Measurements from ENCODE around the gene SRM. TPM values are rescaled to one million over a fixed set of nuclear protein-coding genes. Genes with fewer than 3 reads are reported as not detected.

The SRM gene
- total and polyA plus RNA-seq, 2 of the 13 experiments (the other 11 are each of a cell fraction or from before 2014, with no cell fraction given) = 27.9 to 31.8 TPM

GRCh38 chr1:11045428-11046269, 14.2 kb downstream of the SRM start (continued):
- TF ChIP-seq KLF9 (CRISPR knock-in tag; IDR thresholded peaks at IDR 0.05; ENCODE audit: low read depth) = no peak
- TF ChIP-seq, protein P1, sequence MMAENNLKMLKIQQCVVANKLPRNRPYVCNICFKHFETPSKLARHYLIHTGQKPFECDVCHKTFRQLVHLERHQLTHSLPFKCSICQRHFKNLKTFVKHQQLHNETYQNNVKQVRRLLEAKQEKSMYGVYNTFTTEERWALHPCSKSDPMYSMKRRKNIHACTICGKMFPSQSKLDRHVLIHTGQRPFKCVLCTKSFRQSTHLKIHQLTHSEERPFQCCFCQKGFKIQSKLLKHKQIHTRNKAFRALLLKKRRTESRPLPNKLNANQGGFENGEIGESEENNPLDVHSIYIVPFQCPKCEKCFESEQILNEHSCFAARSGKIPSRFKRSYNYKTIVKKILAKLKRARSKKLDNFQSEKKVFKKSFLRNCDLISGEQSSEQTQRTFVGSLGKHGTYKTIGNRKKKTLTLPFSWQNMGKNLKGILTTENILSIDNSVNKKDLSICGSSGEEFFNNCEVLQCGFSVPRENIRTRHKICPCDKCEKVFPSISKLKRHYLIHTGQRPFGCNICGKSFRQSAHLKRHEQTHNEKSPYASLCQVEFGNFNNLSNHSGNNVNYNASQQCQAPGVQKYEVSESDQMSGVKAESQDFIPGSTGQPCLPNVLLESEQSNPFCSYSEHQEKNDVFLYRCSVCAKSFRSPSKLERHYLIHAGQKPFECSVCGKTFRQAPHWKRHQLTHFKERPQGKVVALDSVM (CRISPR knock-in tag; IDR thresholded peaks at IDR 0.05) = peak; percentile 49
- peak; percentile 64 for TF ChIP-seq ZNF768 (CRISPR knock-in tag; IDR thresholded peaks at IDR 0.05)
- TF ChIP-seq TRIM24 (CRISPR knock-in tag; IDR thresholded peaks at IDR 0.05) = no peak
- TF ChIP-seq XBP1 (CRISPR knock-in tag; IDR thresholded peaks at IDR 0.05) = no peak
- TF ChIP-seq NR2F6 (IDR thresholded peaks at IDR 0.05) = 0 out of 2 replicates have a peak, but pooled peaks have one; percentile 55
- TF ChIP-seq NR2F6 (CRISPR knock-in tag; IDR thresholded peaks at IDR 0.05) = no peak
- peak; percentile 94 for TF ChIP-seq ZNF460 (CRISPR knock-in tag; IDR thresholded peaks at IDR 0.05; ENCODE audit: borderline replicate concordance)
- TF ChIP-seq GMEB1 (CRISPR knock-in tag; IDR thresholded peaks at IDR 0.05; ENCODE audit: borderline replicate concordance) = no peak
- no peak for TF ChIP-seq KDM5A (IDR thresholded peaks at IDR 0.05; ENCODE audit: borderline replicate concordance, low read length)
- peak; percentile 44; the same call in 1 of the 2 replicates for TF ChIP-seq ARID4A (CRISPR knock-in tag; IDR thresholded peaks at IDR 0.05; ENCODE audit: borderline replicate concordance)
- no peak for TF ChIP-seq HNRNPLL (IDR thresholded peaks at IDR 0.05; ENCODE audit: low read depth, low read length, poor library complexity, severe bottlenecking)
